Measurements from ENCODE around the gene TARBP2. TPM values are rescaled to one million over a fixed set of nuclear protein-coding genes. Genes with fewer than 3 reads are reported as not detected.

TARBP2 gene
- total RNA-seq, 2 experiments from 2014 or later, result 27.5 to 29.7 TPM

DNA sequence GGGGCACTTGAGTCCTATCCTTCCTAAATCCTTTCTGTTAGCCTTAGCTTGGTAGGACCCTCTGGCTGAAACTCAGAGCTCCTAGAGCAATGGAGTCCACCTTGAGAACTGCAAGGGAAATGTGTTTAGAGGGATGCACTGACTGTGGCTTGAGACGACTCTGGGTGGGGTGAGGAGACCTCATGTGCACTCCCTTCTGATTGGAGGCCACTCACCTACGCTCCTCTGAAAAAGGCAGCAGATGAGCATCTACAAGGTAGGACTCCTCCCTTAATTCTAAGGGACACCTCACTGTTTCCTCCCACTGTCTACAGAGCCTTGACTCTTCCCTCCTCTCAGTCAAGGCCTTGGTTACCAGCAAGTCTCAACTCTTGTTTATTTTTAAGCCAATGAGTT, 2.9 kb upstream of the TARBP2 start:
- Mint-ChIP-seq H3K27me3 (no peaks in the 10 kb centered on the region), H3K9me3 (no peaks in the 10 kb centered on the region), H3K4me3 (peak overlapping the region; percentile 84), H3K36me3 (no peaks in the 10 kb centered on the region), H3K27ac (peak overlapping the region; percentile 30), H3K4me1 (ENCODE audit: low read depth) (peaks cover 43% of the 10 kb centered on the region)
- ChIA-PET POLR2A (interaction anchor here (1.0 to 1.9 kb wide), 4 partner anchors 10 to 174 kb away, joined by 3 to 8 read pairs (median 5); no protein-coding TSS in a partner anchor), CTCF (interaction anchor here (1.0 to 3.7 kb wide), 4 partner anchors 9 to 24 kb away, joined by 3 to 20 read pairs (median 4); partner anchors contain the start of gene NPFF)
- intact Hi-C loops (cut with micrococcal nuclease), result no loop called here
- DNase-seq, result no peak

DNA sequence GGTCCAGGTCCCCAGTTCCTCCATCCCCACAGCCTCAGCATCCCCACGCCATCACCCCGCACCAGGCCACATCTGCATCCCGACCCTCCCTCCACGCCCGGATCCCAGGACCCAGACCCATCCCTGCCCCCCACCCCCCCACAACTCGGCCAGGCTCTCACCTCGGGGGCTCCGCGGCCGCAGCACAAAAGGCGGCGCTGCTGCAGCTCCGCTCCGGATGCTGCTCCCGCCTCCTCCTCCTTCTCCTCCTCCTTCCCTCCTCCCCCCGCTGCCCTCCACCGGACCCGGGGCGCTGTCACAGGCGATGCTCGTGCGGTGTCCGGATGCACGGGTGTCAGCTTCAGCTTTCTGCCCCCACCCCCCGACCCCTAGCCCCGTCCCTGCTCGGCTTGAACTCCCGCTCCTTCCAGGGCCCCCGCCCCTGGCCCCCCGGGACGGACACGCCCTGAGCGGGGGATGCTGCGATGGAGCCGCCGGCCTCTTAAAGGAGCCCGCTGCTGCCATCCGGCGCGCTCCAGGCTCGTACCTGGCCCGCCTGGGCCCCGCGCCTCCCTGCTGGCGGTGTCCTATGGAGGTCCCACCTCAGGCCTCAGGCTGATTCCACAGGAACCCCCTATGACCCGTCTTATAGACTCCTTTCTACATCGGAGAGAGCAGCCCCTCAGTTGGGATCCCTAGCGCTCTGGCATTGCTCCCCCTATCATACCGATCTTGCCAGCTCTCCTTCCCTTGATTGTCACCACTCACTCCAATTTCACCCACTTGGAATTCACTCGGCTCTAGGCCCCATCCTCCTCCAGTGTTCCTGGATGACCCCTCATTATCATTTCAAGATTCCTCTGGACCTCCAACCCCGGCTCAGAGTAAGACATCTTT, 1.6 kb upstream of the TARBP2 start, which contains the start of gene MAP3K12:
TSS of gene MAP3K12 (minus strand) at position 193 of the 876 bp plus-strand sequence. CDS start 12,067 bp downstream, outside the sequence.
- Mint-ChIP-seq H3K9me3 (no peaks in the 10 kb centered on the region), H3K27me3 (no peaks in the 10 kb centered on the region), H3K4me3 (peak within 1 kb of the TSS; percentile 84), H3K4me1 (ENCODE audit: low read depth) (peaks cover 37% of the 10 kb centered on the region), H3K27ac (peak within 1 kb of the TSS; percentile 93), H3K36me3 (no peaks in the 10 kb centered on the region)
- DNase-seq, result peak; percentile 79
- ChIA-PET CTCF (interaction anchor here (0.9 to 3.7 kb wide), 5 partner anchors 9 to 147 kb away, joined by 3 to 20 read pairs (median 4); partner anchors contain the start of gene NPFF), POLR2A (interaction anchor here (0.6 to 2.2 kb wide), 9 partner anchors 8 to 177 kb away, joined by 3 to 11 read pairs (median 5); partner anchors contain the start of genes AAAS and SP1)
- intact Hi-C loops (cut with micrococcal nuclease), result loop anchor here (1.0 kb wide), 6 partner anchors 48 to 228 kb away; partner anchors contain the start of genes ATP5MC2, CALCOCO1 and PRR13

DNA sequence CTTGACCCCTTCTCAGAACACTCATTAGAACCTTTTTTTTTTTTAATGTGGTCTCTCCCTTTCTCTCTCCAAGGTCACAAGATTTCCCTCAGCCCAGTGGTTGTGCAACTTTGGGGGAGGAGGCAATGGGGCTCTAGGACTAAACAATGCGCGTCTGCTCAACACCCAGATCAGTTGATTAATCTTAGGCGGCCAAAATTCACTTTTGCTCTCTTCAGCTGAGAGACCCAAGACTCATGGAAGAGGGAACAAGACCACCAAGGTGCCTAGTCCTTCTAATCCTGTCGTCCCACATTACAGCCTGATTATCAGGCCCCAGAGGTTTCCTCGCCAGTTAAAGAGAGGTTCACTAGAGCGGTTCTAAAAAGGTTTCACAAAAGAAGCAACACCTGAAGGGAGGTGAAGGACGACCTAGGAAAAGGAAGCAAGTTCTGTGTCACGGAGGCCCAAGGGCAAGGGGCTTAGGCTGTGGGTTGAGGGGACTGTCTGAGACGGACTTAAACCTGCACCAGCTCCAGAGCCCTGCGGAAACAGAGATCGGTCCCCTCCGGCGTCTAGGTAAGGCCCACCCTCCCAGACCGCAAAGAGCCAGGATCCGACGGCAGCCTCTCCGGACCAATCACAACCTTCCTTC, 824 bp upstream of the TARBP2 start:
- intact Hi-C loops (cut with micrococcal nuclease), result loop anchor here (1.0 kb wide), 6 partner anchors 49 to 227 kb away; partner anchors contain the start of genes ATP5MC2, CALCOCO1 and PRR13
- Mint-ChIP-seq H3K4me1 (ENCODE audit: low read depth) (peaks cover 41% of the 10 kb centered on the region), H3K27ac (peak overlapping the region; percentile 93), H3K27me3 (no peaks in the 10 kb centered on the region), H3K36me3 (no peaks in the 10 kb centered on the region), H3K9me3 (no peaks in the 10 kb centered on the region), H3K4me3 (peak overlapping the region; percentile 84)
- ChIA-PET POLR2A (interaction anchor here (0.8 to 2.2 kb wide), 13 partner anchors 9 to 319 kb away, joined by 3 to 11 read pairs (median 4); partner anchors contain the start of genes AAAS, CSAD, SP1 and ZNF740), CTCF (interaction anchor here (0.6 to 3.7 kb wide), 15 partner anchors 8 to 434 kb away, joined by 3 to 20 read pairs (median 4); partner anchors contain the start of genes AAAS, ATP5MC2 and NPFF)
- DNase-seq, result peak; percentile 38

DNA sequence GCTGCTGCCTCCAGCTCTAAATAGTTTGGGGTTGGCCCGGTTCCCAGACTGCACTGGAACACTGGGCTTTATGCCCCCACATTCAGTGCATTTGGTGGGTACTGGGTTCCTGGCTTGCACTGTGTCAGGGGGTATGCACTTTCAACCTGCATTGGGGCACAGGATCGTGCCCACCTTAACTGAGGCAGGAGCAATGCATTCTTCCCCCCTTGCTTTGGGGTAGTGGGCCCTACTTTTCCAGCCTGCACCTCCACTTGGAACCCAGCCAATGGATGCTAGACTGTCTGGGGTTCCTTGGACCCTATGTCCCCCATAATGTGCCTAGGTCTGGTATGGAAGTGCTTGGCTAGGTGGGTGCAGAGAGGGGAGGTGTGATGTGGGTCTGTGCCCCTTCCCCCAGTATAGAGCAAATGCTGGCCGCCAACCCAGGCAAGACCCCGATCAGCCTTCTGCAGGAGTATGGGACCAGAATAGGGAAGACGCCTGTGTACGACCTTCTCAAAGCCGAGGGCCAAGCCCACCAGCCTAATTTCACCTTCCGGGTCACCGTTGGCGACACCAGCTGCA, 615 bp downstream of the TARBP2 start:
- CTCF ChIA-PET, result interaction anchor here (0.8 to 2.0 kb wide), 12 partner anchors 10 to 180 kb away, joined by 3 to 15 read pairs (median 4); partner anchors contain the start of genes AAAS, ATP5MC2 and SP1
- POLR2A ChIA-PET, result interaction anchor here (0.6 to 2.2 kb wide), 8 partner anchors 10 to 456 kb away, joined by 3 to 11 read pairs (median 4); partner anchors contain the start of genes AAAS and ATP5MC2
- H3K27me3 Mint-ChIP-seq, result no peaks in the 10 kb centered on the region
- peak overlapping the region; percentile 93 for H3K27ac Mint-ChIP-seq
- H3K36me3 Mint-ChIP-seq, result no peaks in the 10 kb centered on the region
- H3K9me3 Mint-ChIP-seq, result no peaks in the 10 kb centered on the region
- peak overlapping the region; percentile 84 for H3K4me3 Mint-ChIP-seq
- H3K4me1 Mint-ChIP-seq (ENCODE audit: low read depth), result peaks cover 39% of the 10 kb centered on the region
- intact Hi-C loops (cut with micrococcal nuclease), result loop anchor here (1.0 kb wide), 2 partner anchors 125 to 495 kb away; partner anchors contain the start of genes ATF7 and EIF4B
- no peak for DNase-seq

DNA sequence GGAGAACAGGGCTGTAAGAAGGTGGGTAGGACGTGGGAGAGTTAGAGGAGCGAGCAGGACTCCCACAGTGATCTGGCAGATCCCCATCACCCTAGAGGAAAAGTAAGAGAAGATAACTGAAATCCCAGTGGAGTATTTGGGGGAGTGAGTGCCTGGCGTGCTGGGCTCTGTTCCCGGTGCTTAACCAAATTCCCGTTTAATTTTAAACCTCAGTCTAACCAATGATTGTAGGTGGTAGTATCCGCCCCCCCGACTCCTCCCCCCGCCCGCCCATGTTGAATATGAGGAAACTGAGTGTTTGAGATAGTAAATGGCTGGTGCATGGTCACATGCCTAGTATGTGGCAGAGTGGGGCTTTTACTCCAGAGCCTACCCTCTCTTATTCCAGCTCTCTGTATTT, 1.2 kb downstream of the TARBP2 start:
- Mint-ChIP-seq H3K27me3 (no peaks in the 10 kb centered on the region), H3K27ac (peak overlapping the region; percentile 93), H3K4me1 (ENCODE audit: low read depth) (peaks cover 39% of the 10 kb centered on the region), H3K9me3 (no peaks in the 10 kb centered on the region), H3K4me3 (peak overlapping the region; percentile 84), H3K36me3 (no peaks in the 10 kb centered on the region)
- intact Hi-C loops (cut with micrococcal nuclease), result no loop called here
- ChIA-PET CTCF (interaction anchor here (2.3 kb wide), 1 partner anchor 26 kb away, joined by 5 read pairs; no protein-coding TSS in a partner anchor), POLR2A (interaction anchor here (1.2 kb wide), 1 partner anchor 10 kb away, joined by 3 read pairs; no protein-coding TSS in a partner anchor)
- DNase-seq, result no peak

DNA sequence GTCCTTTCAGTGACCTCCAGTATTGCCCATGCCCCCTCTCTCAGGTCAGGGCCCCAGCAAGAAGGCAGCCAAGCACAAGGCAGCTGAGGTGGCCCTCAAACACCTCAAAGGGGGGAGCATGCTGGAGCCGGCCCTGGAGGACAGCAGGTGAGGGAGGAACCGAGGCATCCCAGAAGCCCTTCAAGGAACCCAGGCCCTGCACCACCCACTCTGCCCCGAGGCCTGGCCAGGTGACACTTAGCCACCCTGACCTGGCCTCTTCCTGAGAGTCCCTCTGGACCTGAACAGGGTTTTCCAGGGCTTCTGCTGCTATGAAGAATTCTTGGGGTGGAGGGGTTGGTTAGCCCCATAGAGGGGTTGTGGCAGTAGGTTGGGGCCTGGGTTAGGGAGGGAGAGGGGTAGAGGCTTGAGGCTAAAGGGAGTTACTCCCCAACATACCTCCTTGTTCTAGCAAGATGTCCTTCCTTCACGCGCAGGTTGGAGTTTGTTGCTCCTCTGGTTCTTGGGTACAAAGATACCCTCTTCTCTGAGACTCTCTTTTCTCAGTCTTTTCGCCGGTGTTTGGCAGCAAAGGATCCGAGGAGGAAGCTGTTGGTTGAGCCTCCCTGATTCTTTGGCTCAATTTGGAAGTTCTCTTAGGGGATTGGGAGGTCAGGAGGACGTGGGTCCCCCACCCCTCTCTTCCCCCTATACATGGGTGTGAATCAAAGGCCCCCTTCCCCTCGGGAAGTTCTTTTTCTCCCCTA, 2.1 kb downstream of the TARBP2 start:
- intact Hi-C loops (cut with micrococcal nuclease), result no loop called here
- Mint-ChIP-seq H3K9me3 (no peaks in the 10 kb centered on the region), H3K36me3 (no peaks in the 10 kb centered on the region), H3K4me3 (no peak overlapping the region), H3K27me3 (no peaks in the 10 kb centered on the region), H3K27ac (no peak overlapping the region), H3K4me1 (ENCODE audit: low read depth) (peaks cover 33% of the 10 kb centered on the region)
- DNase-seq, result no peak
- ChIA-PET CTCF (interaction anchor here (1.3 to 2.3 kb wide), 3 partner anchors 26 to 182 kb away, joined by 3 to 7 read pairs (median 5); partner anchors contain the start of gene AAAS), POLR2A (no interaction called here)

DNA sequence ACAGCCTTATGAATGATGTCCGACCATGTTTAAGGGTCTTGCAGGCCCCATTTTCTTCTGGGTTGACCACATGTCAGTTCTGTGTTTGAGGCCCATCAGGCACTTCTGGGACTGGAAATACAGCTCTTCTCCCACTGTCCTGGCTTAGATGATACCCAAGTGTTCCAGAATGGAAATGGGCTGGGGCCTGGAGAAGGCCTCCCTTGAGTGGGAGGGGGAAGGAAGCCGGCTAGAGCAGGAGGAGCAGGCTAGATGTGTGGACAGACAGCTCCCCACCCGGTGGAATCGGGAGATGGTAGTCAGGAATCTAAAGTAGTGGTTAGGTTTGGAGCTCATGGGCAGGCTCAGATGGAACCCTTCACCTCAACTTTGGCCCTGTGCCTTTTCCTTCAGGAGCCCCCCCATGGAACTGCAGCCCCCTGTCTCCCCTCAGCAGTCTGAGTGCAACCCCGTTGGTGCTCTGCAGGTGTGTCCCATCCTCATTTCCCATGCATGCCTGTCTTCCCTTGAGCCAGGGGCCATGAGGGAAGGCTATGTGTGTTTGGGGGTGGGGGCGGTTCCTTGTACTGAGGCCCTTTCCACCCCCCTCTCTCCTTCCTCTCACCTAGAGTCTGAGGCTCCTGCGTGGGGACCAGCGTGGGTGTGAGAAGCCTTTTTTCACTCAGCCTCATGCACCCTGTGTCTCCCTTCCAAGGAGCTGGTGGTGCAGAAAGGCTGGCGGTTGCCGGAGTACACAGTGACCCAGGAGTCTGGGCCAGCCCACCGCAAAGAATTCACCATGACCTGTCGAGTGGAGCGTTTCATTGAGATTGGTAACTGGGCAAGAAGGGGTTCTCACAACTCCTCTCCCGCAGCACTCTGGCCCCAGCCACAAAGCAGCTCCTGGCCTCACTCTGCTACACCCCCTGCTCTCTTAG, 3.2 kb downstream of the TARBP2 start:
- Mint-ChIP-seq H3K4me3 (no peak overlapping the region), H3K27me3 (no peaks in the 10 kb centered on the region), H3K27ac (no peak overlapping the region), H3K36me3 (no peaks in the 10 kb centered on the region), H3K4me1 (ENCODE audit: low read depth) (peaks cover 29% of the 10 kb centered on the region), H3K9me3 (no peaks in the 10 kb centered on the region)
- no peak for DNase-seq
- CTCF ChIA-PET, result interaction anchor here (1.3 to 2.3 kb wide), 4 partner anchors 27 to 183 kb away, joined by 3 to 7 read pairs (median 4); partner anchors contain the start of gene AAAS
- intact Hi-C loops (cut with micrococcal nuclease), result no loop called here
- POLR2A ChIA-PET, result no interaction called here

DNA sequence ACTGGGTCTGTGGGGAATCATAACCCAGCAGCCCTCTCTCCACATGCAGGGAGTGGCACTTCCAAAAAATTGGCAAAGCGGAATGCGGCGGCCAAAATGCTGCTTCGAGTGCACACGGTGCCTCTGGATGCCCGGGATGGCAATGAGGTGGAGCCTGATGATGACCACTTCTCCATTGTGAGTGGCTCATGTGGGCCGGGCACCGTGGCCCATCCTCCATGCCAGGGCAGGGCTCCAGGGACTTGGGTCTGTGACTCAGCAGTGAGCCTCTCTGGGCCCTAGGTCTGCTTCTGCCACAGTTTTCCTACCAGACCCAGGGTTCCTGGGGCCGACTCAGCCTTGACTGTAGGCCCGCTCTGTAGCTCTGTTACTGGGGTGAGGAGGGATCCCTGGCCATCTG, 4.0 kb downstream of the TARBP2 start:
- H3K9me3 Mint-ChIP-seq, result no peaks in the 10 kb centered on the region
- no peak overlapping the region for H3K27ac Mint-ChIP-seq
- CTCF ChIA-PET, result interaction anchor here (1.1 to 2.0 kb wide), 3 partner anchors 153 to 184 kb away, joined by 3 to 7 read pairs (median 4); partner anchors contain the start of gene AAAS
- H3K27me3 Mint-ChIP-seq, result no peaks in the 10 kb centered on the region
- no peaks in the 10 kb centered on the region for H3K36me3 Mint-ChIP-seq
- POLR2A ChIA-PET, result no interaction called here
- peaks cover 25% of the 10 kb centered on the region for H3K4me1 Mint-ChIP-seq (ENCODE audit: low read depth)
- H3K4me3 Mint-ChIP-seq, result no peak overlapping the region
- intact Hi-C loops (cut with micrococcal nuclease), result no loop called here
- no peak for DNase-seq

DNA sequence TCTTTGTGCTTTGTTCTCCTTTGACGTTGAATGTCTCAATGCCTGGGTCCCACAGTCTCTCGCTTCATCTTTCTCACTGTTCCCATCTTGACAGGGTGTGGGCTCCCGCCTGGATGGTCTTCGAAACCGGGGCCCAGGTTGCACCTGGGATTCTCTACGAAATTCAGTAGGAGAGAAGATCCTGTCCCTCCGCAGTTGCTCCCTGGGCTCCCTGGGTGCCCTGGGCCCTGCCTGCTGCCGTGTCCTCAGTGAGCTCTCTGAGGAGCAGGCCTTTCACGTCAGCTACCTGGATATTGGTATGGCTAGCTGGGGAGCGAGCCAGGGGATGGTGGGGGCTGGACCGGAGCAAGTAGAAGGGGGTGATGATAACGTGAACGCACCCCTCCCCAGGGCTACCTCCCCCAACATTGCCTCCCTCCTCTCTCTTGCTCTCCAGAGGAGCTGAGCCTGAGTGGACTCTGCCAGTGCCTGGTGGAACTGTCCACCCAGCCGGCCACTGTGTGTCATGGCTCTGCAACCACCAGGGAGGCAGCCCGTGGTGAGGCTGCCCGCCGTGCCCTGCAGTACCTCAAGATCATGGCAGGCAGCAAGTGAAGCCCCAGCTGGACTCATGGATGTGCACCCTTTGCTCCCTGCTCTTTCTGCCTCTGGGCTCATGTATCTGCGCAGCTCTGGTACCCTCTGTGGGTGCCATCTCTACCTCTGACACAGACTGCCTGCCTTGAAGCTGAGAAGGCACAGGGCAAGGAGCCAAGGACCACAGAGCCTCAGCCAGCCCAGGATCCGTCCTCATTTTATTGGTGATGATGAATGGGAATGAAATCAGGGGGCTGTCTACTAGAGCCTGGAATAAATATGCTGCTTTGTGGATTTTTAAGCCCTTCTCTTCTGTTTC, 4.7 kb downstream of the TARBP2 start:
- CTCF ChIA-PET, result interaction anchor here (0.7 to 1.8 kb wide), 3 partner anchors 153 to 185 kb away, joined by 3 to 4 read pairs (median 3); partner anchors contain the start of gene AAAS
- no peak overlapping the region for H3K27ac Mint-ChIP-seq
- intact Hi-C loops (cut with micrococcal nuclease), result no loop called here

More for the DNA sequence above, 4.7 kb downstream of the TARBP2 start:
- Mint-ChIP-seq H3K36me3 (no peaks in the 10 kb centered on the region), H3K27me3 (no peaks in the 10 kb centered on the region), H3K4me1 (ENCODE audit: low read depth) (peaks cover 23% of the 10 kb centered on the region), H3K4me3 (no peak overlapping the region), H3K9me3 (no peaks in the 10 kb centered on the region)
- POLR2A ChIA-PET, result no interaction called here
- no peak for DNase-seq

Data from activated CD4-positive, alpha-beta memory T cell treated with anti-CD3 and anti-CD28 coated beads for 36 hours (primary cell).